ENCODE results near the gene PDZD2.

The PDZD2 gene

GRCh38 chr5:31992377-31992776 is 353.4 kb downstream of the PDZD2 start:
- no peak for TF ChIP-seq CTCF (IDR thresholded peaks at IDR 0.05; ENCODE audit: control insufficient read depth, insufficient read depth, low read depth, low read length, missing control alignments)
- H3K4me3 ChIP-seq (ENCODE audit: control insufficient read depth, low read depth, low read length) = no peak overlapping the region
- DNase-seq (ENCODE audit: low read depth) = no peak

- TF ChIP-seq CTCF (IDR thresholded peaks at IDR 0.05; ENCODE audit: control insufficient read depth, insufficient read depth, low read depth, low read length, missing control alignments) = no peak
- H3K4me3 ChIP-seq (ENCODE audit: control insufficient read depth, low read depth, low read length) = no peak overlapping the region
- DNase-seq (ENCODE audit: low read depth) = peak; percentile 66
Measured at GRCh38 chr5:31993165-31993961, 354.4 kb downstream of the PDZD2 start.

GRCh38 chr5:31995006-31995405 is 356.1 kb downstream of the PDZD2 start:
- no peak overlapping the region for H3K4me3 ChIP-seq (ENCODE audit: control insufficient read depth, low read depth, low read length)
- TF ChIP-seq CTCF (IDR thresholded peaks at IDR 0.05; ENCODE audit: control insufficient read depth, insufficient read depth, low read depth, low read length, missing control alignments) = no peak
- no peak for DNase-seq (ENCODE audit: low read depth)

- no peak overlapping the region for H3K4me3 ChIP-seq (ENCODE audit: control insufficient read depth, low read depth, low read length)
- TF ChIP-seq CTCF (IDR thresholded peaks at IDR 0.05; ENCODE audit: control insufficient read depth, insufficient read depth, low read depth, low read length, missing control alignments) = no peak
- DNase-seq (ENCODE audit: low read depth) = no peak
Measured at GRCh38 chr5:31995714-31996113, 356.8 kb downstream of the PDZD2 start.

DNA sequence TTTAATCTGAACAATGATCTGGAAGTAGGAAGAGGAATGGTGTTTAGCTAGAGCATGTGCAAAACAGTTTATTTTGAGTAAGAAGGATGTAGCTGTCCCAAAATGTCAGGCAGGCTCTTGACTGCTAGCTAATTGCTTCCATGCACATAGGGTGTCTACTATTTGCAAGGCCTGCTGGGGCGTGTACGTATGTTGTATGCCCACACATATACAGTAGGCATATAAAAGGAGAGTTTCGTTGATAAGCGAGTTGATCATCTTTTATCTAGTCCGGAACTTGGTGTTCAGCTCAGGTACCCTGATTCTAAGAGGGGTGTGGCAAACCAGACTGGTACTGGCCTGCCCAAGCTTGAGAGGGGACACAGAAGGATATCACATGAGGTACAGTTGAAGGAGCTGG is 358.0 kb downstream of the PDZD2 start:
- no peak overlapping the region for H3K4me3 ChIP-seq (ENCODE audit: control insufficient read depth, low read depth, low read length)
- DNase-seq (ENCODE audit: low read depth) = no peak
- no peak for TF ChIP-seq CTCF (IDR thresholded peaks at IDR 0.05; ENCODE audit: control insufficient read depth, insufficient read depth, low read depth, low read length, missing control alignments)

- DNase-seq (ENCODE audit: low read depth) = no peak
- no peak overlapping the region for H3K4me3 ChIP-seq (ENCODE audit: control insufficient read depth, low read depth, low read length)
- TF ChIP-seq CTCF (IDR thresholded peaks at IDR 0.05; ENCODE audit: control insufficient read depth, insufficient read depth, low read depth, low read length, missing control alignments) = no peak
Measured at GRCh38 chr5:31999470-31999869, 360.5 kb downstream of the PDZD2 start.
